SK-N-SH treated with all-trans-retinoic acid at 6 μM for 48 hours (cell line): ENCODE data around the gene SULT2B1.
"Not testable (repeated sequence)": the region's sequence is repeated elsewhere in the genome, so short reads cannot be mapped to it uniquely, and the experiment has no call there.

Experiments
- ESRRG ChIP-seq: fragments of 250-450 bp; sonication (Bioruptor Pico); IDR thresholded peaks from 2 replicates; pipeline ENCODE4 v1.6.1; 2021; ENCODE audit warnings: mild to moderate bottlenecking
- GLIS3 ChIP-seq: fragments of 250-450 bp; sonication (Bioruptor Pico); IDR thresholded peaks from 2 replicates; pipeline ENCODE4 v1.5.0; 2020; ENCODE audit warnings: mild to moderate bottlenecking, moderate library complexity
- ISL1 ChIP-seq: fragments of 250-450 bp; sonication (Bioruptor Pico); IDR thresholded peaks from 2 replicates; pipeline ENCODE4 v2.1.2; 2022; ENCODE audit warnings: mild to moderate bottlenecking, moderate library complexity
- ZNF8 ChIP-seq: fragments of 450-650 bp; formaldehyde crosslinking; IDR thresholded peaks from 2 replicates; pipeline ENCODE4 v1.5.0; 2020; ENCODE audit warnings: mild to moderate bottlenecking, moderate library complexity
- TF ChIP-seq, protein P1 (sequence below): fragments of 250-450 bp; sonication (Bioruptor Pico); IDR thresholded peaks from 2 replicates; pipeline ENCODE4 v1.8.0; 2020; ENCODE audit warnings: mild to moderate bottlenecking, moderate library complexity, borderline replicate concordance
- TF ChIP-seq, protein P2 (sequence below): fragments of 250-450 bp; sonication (Bioruptor Pico); IDR thresholded peaks from 2 replicates; pipeline ENCODE4 v1.5.0; 2020; ENCODE audit warnings: mild to moderate bottlenecking, moderate library complexity
- TF ChIP-seq, protein P3 (sequence below): fragments of 250-450 bp; sonication (Bioruptor Pico); IDR thresholded peaks from 2 replicates; pipeline ENCODE4 v1.5.1; 2020; ENCODE audit warnings: low read depth, mild to moderate bottlenecking, moderate library complexity

DNA sequence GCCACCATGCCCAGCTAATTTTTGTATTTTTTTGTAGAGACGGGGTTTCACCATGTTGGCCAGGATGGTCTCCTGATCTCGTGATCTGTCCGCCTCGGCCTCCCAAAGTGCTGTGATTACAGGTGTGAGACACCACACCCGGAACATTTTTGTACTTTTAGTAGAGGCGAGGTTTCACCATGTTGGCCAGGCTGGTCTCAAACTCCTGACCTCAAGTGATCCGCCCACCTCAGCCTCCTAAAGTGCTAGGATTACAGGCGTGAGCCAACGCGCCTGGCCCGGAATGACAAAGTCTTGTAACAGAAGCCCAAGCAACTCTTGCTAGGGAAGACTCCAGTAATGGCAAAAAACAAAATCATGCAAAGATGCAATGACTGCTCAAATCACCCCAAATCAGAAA lies 80.3 kb downstream of the SULT2B1 start:
- not testable (repeated sequence) for TF ChIP-seq ESRRG (CRISPR knock-in tag); ISL1; GLIS3 (CRISPR knock-in tag); ZNF8
- TF ChIP-seq, protein P1, sequence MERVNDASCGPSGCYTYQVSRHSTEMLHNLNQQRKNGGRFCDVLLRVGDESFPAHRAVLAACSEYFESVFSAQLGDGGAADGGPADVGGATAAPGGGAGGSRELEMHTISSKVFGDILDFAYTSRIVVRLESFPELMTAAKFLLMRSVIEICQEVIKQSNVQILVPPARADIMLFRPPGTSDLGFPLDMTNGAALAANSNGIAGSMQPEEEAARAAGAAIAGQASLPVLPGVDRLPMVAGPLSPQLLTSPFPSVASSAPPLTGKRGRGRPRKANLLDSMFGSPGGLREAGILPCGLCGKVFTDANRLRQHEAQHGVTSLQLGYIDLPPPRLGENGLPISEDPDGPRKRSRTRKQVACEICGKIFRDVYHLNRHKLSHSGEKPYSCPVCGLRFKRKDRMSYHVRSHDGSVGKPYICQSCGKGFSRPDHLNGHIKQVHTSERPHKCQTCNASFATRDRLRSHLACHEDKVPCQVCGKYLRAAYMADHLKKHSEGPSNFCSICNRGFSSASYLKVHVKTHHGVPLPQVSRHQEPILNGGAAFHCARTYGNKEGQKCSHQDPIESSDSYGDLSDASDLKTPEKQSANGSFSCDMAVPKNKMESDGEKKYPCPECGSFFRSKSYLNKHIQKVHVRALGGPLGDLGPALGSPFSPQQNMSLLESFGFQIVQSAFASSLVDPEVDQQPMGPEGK: not testable (repeated sequence)
- TF ChIP-seq, protein P2, sequence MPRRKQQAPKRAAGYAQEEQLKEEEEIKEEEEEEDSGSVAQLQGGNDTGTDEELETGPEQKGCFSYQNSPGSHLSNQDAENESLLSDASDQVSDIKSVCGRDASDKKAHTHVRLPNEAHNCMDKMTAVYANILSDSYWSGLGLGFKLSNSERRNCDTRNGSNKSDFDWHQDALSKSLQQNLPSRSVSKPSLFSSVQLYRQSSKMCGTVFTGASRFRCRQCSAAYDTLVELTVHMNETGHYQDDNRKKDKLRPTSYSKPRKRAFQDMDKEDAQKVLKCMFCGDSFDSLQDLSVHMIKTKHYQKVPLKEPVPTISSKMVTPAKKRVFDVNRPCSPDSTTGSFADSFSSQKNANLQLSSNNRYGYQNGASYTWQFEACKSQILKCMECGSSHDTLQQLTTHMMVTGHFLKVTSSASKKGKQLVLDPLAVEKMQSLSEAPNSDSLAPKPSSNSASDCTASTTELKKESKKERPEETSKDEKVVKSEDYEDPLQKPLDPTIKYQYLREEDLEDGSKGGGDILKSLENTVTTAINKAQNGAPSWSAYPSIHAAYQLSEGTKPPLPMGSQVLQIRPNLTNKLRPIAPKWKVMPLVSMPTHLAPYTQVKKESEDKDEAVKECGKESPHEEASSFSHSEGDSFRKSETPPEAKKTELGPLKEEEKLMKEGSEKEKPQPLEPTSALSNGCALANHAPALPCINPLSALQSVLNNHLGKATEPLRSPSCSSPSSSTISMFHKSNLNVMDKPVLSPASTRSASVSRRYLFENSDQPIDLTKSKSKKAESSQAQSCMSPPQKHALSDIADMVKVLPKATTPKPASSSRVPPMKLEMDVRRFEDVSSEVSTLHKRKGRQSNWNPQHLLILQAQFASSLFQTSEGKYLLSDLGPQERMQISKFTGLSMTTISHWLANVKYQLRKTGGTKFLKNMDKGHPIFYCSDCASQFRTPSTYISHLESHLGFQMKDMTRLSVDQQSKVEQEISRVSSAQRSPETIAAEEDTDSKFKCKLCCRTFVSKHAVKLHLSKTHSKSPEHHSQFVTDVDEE (CRISPR knock-in tag): not testable (repeated sequence)
- TF ChIP-seq, protein P3, sequence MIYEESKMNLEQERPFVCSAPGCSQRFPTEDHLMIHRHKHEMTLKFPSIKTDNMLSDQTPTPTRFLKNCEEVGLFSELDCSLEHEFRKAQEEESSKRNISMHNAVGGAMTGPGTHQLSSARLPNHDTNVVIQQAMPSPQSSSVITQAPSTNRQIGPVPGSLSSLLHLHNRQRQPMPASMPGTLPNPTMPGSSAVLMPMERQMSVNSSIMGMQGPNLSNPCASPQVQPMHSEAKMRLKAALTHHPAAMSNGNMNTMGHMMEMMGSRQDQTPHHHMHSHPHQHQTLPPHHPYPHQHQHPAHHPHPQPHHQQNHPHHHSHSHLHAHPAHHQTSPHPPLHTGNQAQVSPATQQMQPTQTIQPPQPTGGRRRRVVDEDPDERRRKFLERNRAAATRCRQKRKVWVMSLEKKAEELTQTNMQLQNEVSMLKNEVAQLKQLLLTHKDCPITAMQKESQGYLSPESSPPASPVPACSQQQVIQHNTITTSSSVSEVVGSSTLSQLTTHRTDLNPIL (CRISPR knock-in tag): not testable (repeated sequence)
